Upper lobe of left lung (tissue), 6 donors: Measurements from ENCODE around the gene NADK. TPM values are rescaled to one million over a fixed set of nuclear protein-coding genes. Genes with fewer than 3 reads are reported as not detected.

Experiments
- ATAC-seq, 2 donors: fragments of 200-7000 bp; cut with Tn5 transposase; one replicate each; pipeline ENCODE4 v1.9.1; 2022; ENCODE audit warnings: mild to moderate bottlenecking in 2 of 2, moderate library complexity in 2 of 2; ENCODE audit not compliant: low FRiP score in 2 of 2
- DNase-seq, 2 donors: peaks; one replicate each; pipeline ENCODE4 v3.0.0-alpha.2; 2019 to 2020
- H3K27ac ChIP-seq, 4 donors: fragments of 200-600 bp; sonication (generic); one replicate each; pipeline ENCODE4 v1.5.1; 2016 to 2019
- H3K27me3 ChIP-seq, 4 donors: fragments of 200-600 bp; sonication (generic); one replicate each; pipeline ENCODE4 v1.5.1; 2017 to 2019
- H3K36me3 ChIP-seq, 4 donors: fragments of 200-600 bp; sonication (generic); one replicate each; pipeline ENCODE4 v1.5.1; 2016 to 2019
- H3K4me1 ChIP-seq, 4 donors: fragments of 200-600 bp; sonication (generic); one replicate each; pipeline ENCODE4 v1.5.1; 2018 to 2019
- H3K4me3 ChIP-seq, 4 donors: fragments of 200-600 bp; sonication (generic); one replicate each; pipeline ENCODE4 v1.5.1; 2017 to 2019; ENCODE audit warnings: mild to moderate bottlenecking in 2 of 4, moderate library complexity in 1 of 4
- H3K9me3 ChIP-seq, 4 donors: fragments of 200-600 bp; sonication (generic); one replicate each; pipeline ENCODE4 v1.5.1; 2018 to 2019
- EP300 ChIP-seq, 4 donors: sonication (generic); formaldehyde crosslinking; IDR thresholded peaks; one replicate each; pipeline ENCODE4 v1.5.1; 2017; ENCODE audit warnings: antibody characterized with exemption in 4 of 4, control low read depth in 2 of 4
- POLR2A ChIP-seq, 4 donors: fragments of 450-650 bp; IDR thresholded peaks; one replicate each; pipeline ENCODE4 v1.5.1; 2016 to 2017; ENCODE audit warnings: antibody characterized with exemption in 4 of 4, mild to moderate bottlenecking in 2 of 4
- POLR2AphosphoS5 ChIP-seq, 2 donors: sonication (generic); formaldehyde crosslinking; IDR thresholded peaks; one replicate each; pipeline ENCODE4 v1.5.1; 2017; ENCODE audit warnings: antibody characterized with exemption in 2 of 2
- WGBS, 2 donors: methylation state at CpG; one replicate each; pipeline ENCODE4 v1.1.5; 2017 to 2018; 5-methylcytosine and 5-hydroxymethylcytosine counted together
- total RNA-seq, 6 donors: library from RNA; depleted of rRNA in 4 of 6; stranded (reverse); fragments of >200 nt in 4 of 6; gene quantifications; one replicate each; pipeline versions ENCODE4 v1.1.0 to v1.2.1, GENCODE V29; 2016 to 2021
- TF ChIP-seq, protein P1 (sequence below), 6 experiments: fragments of 450-650 bp in 4 of 6; fragments of 200-600 bp in 2 of 6; sonication (generic) in 2 of 6; IDR thresholded peaks; one replicate each; pipeline ENCODE4 v1.5.1; 2016 to 2019; ENCODE audit warnings: antibody characterized with exemption in 6 of 6
- donor health status: DM: no; HTN: no; CAD: no; lungs with moderate emphysema.
- donor health status: DM: no; HTN: yes; CAD: no; lungs with severe emphysema.

NADK gene
- total RNA-seq, 6 donors from 2014 or later: 85.0 to 279 (median 124) TPM

DNA sequence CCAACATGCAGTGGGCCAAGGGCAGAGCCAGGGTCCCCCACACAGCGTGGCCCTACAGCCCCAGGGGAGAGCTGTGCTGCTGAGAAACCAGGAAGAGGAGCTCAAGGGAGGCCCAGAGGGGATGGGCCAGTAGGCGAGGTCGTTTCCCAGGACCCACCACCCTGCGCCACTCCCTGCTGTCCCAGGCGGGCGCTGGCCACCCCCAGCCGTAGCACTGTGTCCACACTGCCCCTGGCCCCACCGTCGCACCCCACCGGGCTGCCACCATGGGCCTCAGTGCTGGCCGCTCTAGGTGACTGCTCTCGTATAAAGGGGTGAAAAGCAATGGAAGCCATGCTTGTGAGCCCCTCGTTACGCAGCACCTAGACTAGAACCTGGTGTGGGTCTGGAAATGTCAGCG, 22.4 kb downstream of the NADK start:
- no peaks in the 10 kb centered on the region for H3K9me3 ChIP-seq
- TF ChIP-seq POLR2AphosphoS5 (IDR thresholded peaks at IDR 0.05) (no peak), EP300 (IDR thresholded peaks at IDR 0.05) (no peak), POLR2A (IDR thresholded peaks at IDR 0.05) (no peak)
- TF ChIP-seq, protein P1, sequence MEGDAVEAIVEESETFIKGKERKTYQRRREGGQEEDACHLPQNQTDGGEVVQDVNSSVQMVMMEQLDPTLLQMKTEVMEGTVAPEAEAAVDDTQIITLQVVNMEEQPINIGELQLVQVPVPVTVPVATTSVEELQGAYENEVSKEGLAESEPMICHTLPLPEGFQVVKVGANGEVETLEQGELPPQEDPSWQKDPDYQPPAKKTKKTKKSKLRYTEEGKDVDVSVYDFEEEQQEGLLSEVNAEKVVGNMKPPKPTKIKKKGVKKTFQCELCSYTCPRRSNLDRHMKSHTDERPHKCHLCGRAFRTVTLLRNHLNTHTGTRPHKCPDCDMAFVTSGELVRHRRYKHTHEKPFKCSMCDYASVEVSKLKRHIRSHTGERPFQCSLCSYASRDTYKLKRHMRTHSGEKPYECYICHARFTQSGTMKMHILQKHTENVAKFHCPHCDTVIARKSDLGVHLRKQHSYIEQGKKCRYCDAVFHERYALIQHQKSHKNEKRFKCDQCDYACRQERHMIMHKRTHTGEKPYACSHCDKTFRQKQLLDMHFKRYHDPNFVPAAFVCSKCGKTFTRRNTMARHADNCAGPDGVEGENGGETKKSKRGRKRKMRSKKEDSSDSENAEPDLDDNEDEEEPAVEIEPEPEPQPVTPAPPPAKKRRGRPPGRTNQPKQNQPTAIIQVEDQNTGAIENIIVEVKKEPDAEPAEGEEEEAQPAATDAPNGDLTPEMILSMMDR (IDR thresholded peaks at IDR 0.05): no peak
- H3K4me3 ChIP-seq: no peak overlapping the region
- DNase-seq (peak in 1 of 2 donors; percentile 59), ATAC-seq (no peak)
- peaks cover 31 to 83% (median 76%) of the 10 kb centered on the region in 4 donors for H3K36me3 ChIP-seq
- no peaks in the 10 kb centered on the region for H3K27me3 ChIP-seq
- H3K4me1 ChIP-seq: peaks cover 13 to 30% (median 23%) of the 10 kb centered on the region in 4 donors
- 94 to 98% methylated on average over 11 to 14 of the region's 15 CpGs for WGBS, 2 donors
- no peak overlapping the region for H3K27ac ChIP-seq

DNA sequence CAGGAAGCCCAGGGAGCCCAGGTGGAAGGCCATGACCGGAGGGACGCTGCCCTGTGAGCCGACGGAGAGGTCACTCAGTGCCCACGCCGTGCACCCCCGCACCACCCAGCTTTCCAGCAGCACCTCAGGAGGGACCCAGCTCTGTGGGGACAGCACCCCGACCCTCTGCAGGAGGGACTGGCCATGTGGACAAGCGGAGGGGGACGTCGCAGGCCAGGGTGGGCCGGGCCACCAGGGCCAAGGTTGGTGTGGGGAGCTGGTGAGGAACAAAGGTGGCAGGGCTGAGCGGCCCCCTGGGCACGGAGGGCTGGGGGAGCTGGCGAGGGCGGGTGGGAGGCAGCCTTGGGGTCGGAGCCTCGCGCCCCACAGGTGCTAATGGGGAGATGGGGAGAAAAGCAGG, 22.8 kb downstream of the NADK start:
- Histone ChIP-seq H3K27me3 (no peaks in the 10 kb centered on the region), H3K4me3 (no peak overlapping the region), H3K27ac (no peak overlapping the region), H3K36me3 (peaks cover 26 to 79% (median 71%) of the 10 kb centered on the region in 4 donors), H3K4me1 (peaks cover 13 to 30% (median 23%) of the 10 kb centered on the region in 4 donors), H3K9me3 (no peaks in the 10 kb centered on the region)
- 81 to 94% methylated on average over 17 to 19 of the region's 19 CpGs for WGBS, 2 donors
- peak in 1 of 2 donors; percentile 75 for DNase-seq
- TF ChIP-seq POLR2A (IDR thresholded peaks at IDR 0.05): no peak
- no peak for TF ChIP-seq POLR2AphosphoS5 (IDR thresholded peaks at IDR 0.05)
- TF ChIP-seq, protein P1 (IDR thresholded peaks at IDR 0.05): no peak
- no peak for TF ChIP-seq EP300 (IDR thresholded peaks at IDR 0.05)
- no peak for ATAC-seq

DNA sequence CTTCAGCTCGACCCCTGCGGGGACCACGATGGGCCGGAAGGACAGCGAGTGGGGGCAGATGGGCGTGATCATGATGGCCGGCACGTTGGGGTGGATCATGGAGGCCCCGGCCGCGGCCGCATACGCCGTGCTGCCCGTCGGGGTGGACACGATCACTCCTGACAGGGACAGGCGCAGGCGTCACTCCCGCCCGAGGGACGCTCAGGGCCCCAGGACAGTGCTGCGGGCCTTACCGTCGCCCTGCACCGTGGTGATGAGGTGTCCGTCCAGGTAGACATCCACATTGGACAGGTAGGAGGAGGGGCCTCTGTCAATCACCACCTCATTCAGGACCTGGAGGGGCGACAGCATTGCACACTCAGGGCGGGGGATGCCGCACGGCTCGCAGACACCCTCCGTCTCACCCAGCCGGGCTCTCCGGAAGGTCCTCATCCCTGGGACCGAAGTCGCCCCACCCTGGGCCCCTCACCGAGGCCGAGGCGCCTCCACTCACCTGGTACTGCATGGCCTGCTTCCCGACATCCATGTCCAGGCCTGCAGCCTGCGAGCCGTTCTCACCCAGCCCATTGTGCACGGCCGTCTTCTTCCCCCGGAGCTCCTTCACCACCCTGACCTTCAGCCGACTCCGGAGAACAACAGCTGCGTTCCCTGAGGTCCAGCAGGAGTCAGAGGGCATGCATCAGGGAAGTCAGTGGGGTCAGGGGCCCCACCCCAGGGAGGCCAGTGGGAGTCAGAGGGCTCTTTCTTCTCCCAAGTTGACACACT, 24.0 kb downstream of the NADK start:
- H3K4me1 ChIP-seq: peaks cover 10 to 21% (median 18%) of the 10 kb centered on the region in 4 donors
- ATAC-seq (no peak), DNase-seq (peak in 1 of 2 donors; percentile 83)
- 95 to 97% methylated on average over 10 to 46 of the region's 49 CpGs for WGBS, 2 donors
- H3K9me3 ChIP-seq: no peaks in the 10 kb centered on the region
- no peak overlapping the region for H3K27ac ChIP-seq
- TF ChIP-seq, protein P1 (IDR thresholded peaks at IDR 0.05): no peak
- TF ChIP-seq POLR2A (IDR thresholded peaks at IDR 0.05) (no peak), POLR2AphosphoS5 (IDR thresholded peaks at IDR 0.05) (no peak), EP300 (IDR thresholded peaks at IDR 0.05) (no peak)
- H3K27me3 ChIP-seq: no peaks in the 10 kb centered on the region
- peaks cover 25 to 67% (median 59%) of the 10 kb centered on the region in 4 donors for H3K36me3 ChIP-seq
- no peak overlapping the region for H3K4me3 ChIP-seq

DNA sequence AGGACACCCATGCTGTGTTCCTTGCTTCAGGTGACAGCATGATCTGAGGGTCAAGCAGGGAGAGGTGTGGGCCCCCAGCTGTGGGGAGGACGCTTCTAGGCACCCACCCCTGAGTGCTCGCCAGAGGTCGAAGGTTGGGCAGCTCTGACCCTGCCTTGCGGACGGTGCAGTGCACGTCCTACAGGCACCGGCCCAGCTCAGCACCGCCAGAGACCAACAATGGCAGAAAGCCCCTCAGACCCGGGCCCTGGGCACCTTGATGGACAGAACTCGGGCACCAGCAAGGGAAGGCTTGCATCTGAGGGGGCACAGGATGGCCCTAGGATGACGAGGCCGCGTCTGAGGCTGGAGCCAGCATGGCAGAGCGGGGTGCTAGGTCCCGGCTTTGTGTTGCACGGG, 24.7 kb downstream of the NADK start:
- Histone ChIP-seq H3K36me3 (peaks cover 25 to 61% (median 56%) of the 10 kb centered on the region in 4 donors), H3K4me1 (peaks cover 6 to 18% (median 13%) of the 10 kb centered on the region in 4 donors), H3K27ac (no peak overlapping the region), H3K27me3 (no peaks in the 10 kb centered on the region), H3K9me3 (no peaks in the 10 kb centered on the region), H3K4me3 (no peak overlapping the region)
- DNase-seq: peak in 1 of 2 donors; percentile 58
- ATAC-seq: no peak
- no peak for TF ChIP-seq POLR2AphosphoS5 (IDR thresholded peaks at IDR 0.05)
- TF ChIP-seq, protein P1 (IDR thresholded peaks at IDR 0.05): no peak
- 94 to 97% methylated on average over 6 to 16 of the region's 16 CpGs for WGBS, 2 donors
